Neural progenitor cell (in vitro differentiated cells): Measurements from ENCODE around the gene PEAR1. TPM values are rescaled to one million over a fixed set of nuclear protein-coding genes. Genes with fewer than 3 reads are reported as not detected.

Experiments
- DNase-seq: peaks from one replicate; pipeline ENCODE4 v3.0.0-alpha.2; 2016; ENCODE audit warnings: low spot score
- H2AFZ ChIP-seq: fragments of 200-600 bp; sonication (generic); replicated peaks from 2 replicates; pipeline ENCODE4 v1.6.1; 2016; ENCODE audit warnings: antibody characterized with exemption
- H3F3A ChIP-seq: fragments of 200-600 bp; sonication (generic); 2 replicates; pipeline ENCODE4 v1.6.1; 2016; ENCODE audit warnings: antibody characterized with exemption, low read depth
- H3K27ac ChIP-seq: fragments of 200-600 bp; sonication (generic); 2 replicates; pipeline ENCODE4 v1.5.1; 2016; ENCODE audit warnings: mild to moderate bottlenecking
- H3K27me3 ChIP-seq: fragments of 200-600 bp; sonication (generic); 2 replicates; pipeline ENCODE4 v1.6.1; 2016; ENCODE audit warnings: mild to moderate bottlenecking, moderate library complexity
- H3K36me3 ChIP-seq: fragments of 200-600 bp; sonication (generic); 2 replicates; pipeline ENCODE4 v1.5.1; 2016
- H3K4me1 ChIP-seq: fragments of 200-600 bp; sonication (generic); 2 replicates; pipeline ENCODE4 v1.6.1; 2016; ENCODE audit warnings: mixed run types
- H3K4me2 ChIP-seq: fragments of 200-600 bp; sonication (generic); 2 replicates; pipeline ENCODE4 v1.6.1; 2016
- H3K4me3 ChIP-seq: fragments of 200-600 bp; sonication (generic); 2 replicates; pipeline ENCODE4 v1.5.1; 2016
- H3K79me2 ChIP-seq: fragments of 200-600 bp; sonication (generic); 2 replicates; pipeline ENCODE4 v1.6.1; 2016; ENCODE audit warnings: low read depth
- H3K9ac ChIP-seq: fragments of 200-600 bp; sonication (generic); 2 replicates; pipeline ENCODE4 v1.6.1; 2016
- H3K9me3 ChIP-seq: fragments of 200-600 bp; sonication (generic); 2 replicates; pipeline ENCODE4 v1.5.1; 2016; ENCODE audit warnings: low read depth
- H4K20me1 ChIP-seq: fragments of 200-600 bp; sonication (generic); 2 replicates; pipeline ENCODE4 v1.6.1; 2016; ENCODE audit warnings: low read depth
- H3K27ac Mint-ChIP-seq: 3 replicates; pipeline ENCODE4 v1.8.0; 2021; ENCODE audit warnings: mixed read lengths
- H3K27me3 Mint-ChIP-seq: 2 replicates; pipeline ENCODE4 v1.8.0; 2022; ENCODE audit warnings: low read depth, mild to moderate bottlenecking, inconsistent platforms, moderate library complexity, mixed read lengths; ENCODE audit not compliant: insufficient read depth
- H3K36me3 Mint-ChIP-seq: 3 replicates; pipeline ENCODE4 v1.8.0; 2021; ENCODE audit warnings: mixed read lengths
- H3K4me1 Mint-ChIP-seq: 3 replicates; pipeline ENCODE4 v1.8.0; 2021; ENCODE audit warnings: mixed read lengths
- H3K4me3 Mint-ChIP-seq: 3 replicates; pipeline ENCODE4 v1.8.0; 2021; ENCODE audit warnings: mild to moderate bottlenecking, moderate library complexity, mixed read lengths
- H3K9me3 Mint-ChIP-seq: 3 replicates; pipeline ENCODE4 v1.8.0; 2020; ENCODE audit warnings: mixed read lengths
- EZH2 ChIP-seq: fragments of 200-600 bp; sonication (generic); IDR thresholded peaks from 2 replicates; pipeline ENCODE4 v1.6.1; 2017; ENCODE audit warnings: antibody characterized with exemption, mild to moderate bottlenecking, moderate library complexity
- EZH2phosphoT487 ChIP-seq: fragments of 200-600 bp; sonication (generic); IDR thresholded peaks from 2 replicates; pipeline ENCODE4 v1.6.1; 2017; ENCODE audit warnings: antibody characterized with exemption
- total RNA-seq: library from RNA; depleted of rRNA; stranded (reverse); fragments of >200 nt; gene quantifications from 2 replicates; pipeline ENCODE4 v1.2.3, GENCODE V29; 2015; ENCODE audit warnings: low replicate concordance
- TF ChIP-seq, protein P1 (sequence below): fragments of 200-600 bp; sonication (generic); IDR thresholded peaks from 2 replicates; pipeline ENCODE4 v1.5.1; 2017; ENCODE audit warnings: antibody characterized with exemption, mild to moderate bottlenecking

The PEAR1 gene
- total RNA-seq, 1 donor from 2014 or later = not detected

DNA sequence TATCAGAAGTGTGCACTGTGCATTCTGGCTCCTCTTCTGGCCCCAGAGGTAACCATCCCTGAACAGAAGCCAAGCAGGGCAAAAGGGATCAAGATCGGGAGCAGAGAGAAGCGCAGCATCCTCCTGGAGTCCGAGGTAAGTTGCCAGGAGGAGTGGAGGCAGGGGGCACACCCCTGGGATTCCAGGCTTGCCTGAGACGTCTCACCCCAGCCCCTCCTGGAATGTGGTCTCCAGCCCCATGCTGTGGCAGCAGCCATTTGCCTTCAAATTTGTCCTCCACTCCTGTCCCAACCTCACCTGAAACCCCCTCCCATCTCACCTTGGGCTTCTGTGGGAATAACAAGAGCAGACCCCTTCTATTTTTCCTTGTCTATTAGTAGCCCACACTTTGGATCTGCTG, 37.0 kb downstream of the PEAR1 start:
- H3K4me1 ChIP-seq = peaks cover 15% of the 10 kb centered on the region
- Mint-ChIP-seq H3K4me1 (peaks cover 19% of the 10 kb centered on the region), H3K27me3 (peaks cover 48% of the 10 kb centered on the region), H3K9me3 (peaks cover 3% of the 10 kb centered on the region), H3K36me3 (peaks cover 3% of the 10 kb centered on the region), H3K27ac (no peak overlapping the region), H3K4me3 (no peak overlapping the region)
- H3K27me3 ChIP-seq = peaks cover 65% of the 10 kb centered on the region
- no peak overlapping the region for H2AFZ ChIP-seq
- H3K27ac ChIP-seq = no peak overlapping the region
- no peak overlapping the region for H3K4me2 ChIP-seq
- H3K9me3 ChIP-seq = no peaks in the 10 kb centered on the region
- no peaks in the 10 kb centered on the region for H3K36me3 ChIP-seq
- H3K9ac ChIP-seq = no peak overlapping the region
- TF ChIP-seq EZH2phosphoT487 (no peak), EZH2 (no peak)
- TF ChIP-seq, protein P1, sequence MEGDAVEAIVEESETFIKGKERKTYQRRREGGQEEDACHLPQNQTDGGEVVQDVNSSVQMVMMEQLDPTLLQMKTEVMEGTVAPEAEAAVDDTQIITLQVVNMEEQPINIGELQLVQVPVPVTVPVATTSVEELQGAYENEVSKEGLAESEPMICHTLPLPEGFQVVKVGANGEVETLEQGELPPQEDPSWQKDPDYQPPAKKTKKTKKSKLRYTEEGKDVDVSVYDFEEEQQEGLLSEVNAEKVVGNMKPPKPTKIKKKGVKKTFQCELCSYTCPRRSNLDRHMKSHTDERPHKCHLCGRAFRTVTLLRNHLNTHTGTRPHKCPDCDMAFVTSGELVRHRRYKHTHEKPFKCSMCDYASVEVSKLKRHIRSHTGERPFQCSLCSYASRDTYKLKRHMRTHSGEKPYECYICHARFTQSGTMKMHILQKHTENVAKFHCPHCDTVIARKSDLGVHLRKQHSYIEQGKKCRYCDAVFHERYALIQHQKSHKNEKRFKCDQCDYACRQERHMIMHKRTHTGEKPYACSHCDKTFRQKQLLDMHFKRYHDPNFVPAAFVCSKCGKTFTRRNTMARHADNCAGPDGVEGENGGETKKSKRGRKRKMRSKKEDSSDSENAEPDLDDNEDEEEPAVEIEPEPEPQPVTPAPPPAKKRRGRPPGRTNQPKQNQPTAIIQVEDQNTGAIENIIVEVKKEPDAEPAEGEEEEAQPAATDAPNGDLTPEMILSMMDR = no peak
- no peaks in the 10 kb centered on the region for H3F3A ChIP-seq
- no peaks in the 10 kb centered on the region for H3K79me2 ChIP-seq
- H4K20me1 ChIP-seq = peaks cover 17% of the 10 kb centered on the region
- no peak overlapping the region for H3K4me3 ChIP-seq
- DNase-seq = no peak

GRCh38 chr1:156931211-156931952, 37.9 kb downstream of the PEAR1 start:
- H3K9ac ChIP-seq = no peak overlapping the region
- no peak overlapping the region for H3K4me3 ChIP-seq
- H3K36me3 ChIP-seq = no peaks in the 10 kb centered on the region
- H3K4me1 Mint-ChIP-seq = peaks cover 17% of the 10 kb centered on the region
- H3K36me3 Mint-ChIP-seq = peaks cover 7% of the 10 kb centered on the region
- H3K79me2 ChIP-seq = no peaks in the 10 kb centered on the region
- H3F3A ChIP-seq = no peaks in the 10 kb centered on the region
- H4K20me1 ChIP-seq = peaks cover 17% of the 10 kb centered on the region
- no peak overlapping the region for H3K27ac Mint-ChIP-seq
- no peak overlapping the region for H3K4me3 Mint-ChIP-seq
- no peaks in the 10 kb centered on the region for H3K9me3 Mint-ChIP-seq
- no peak overlapping the region for H2AFZ ChIP-seq
- DNase-seq = no peak
- no peaks in the 10 kb centered on the region for H3K9me3 ChIP-seq
- H3K27me3 Mint-ChIP-seq = peaks cover 39% of the 10 kb centered on the region
- no peak overlapping the region for H3K27ac ChIP-seq
- no peak overlapping the region for H3K4me2 ChIP-seq
- H3K4me1 ChIP-seq = peaks cover 15% of the 10 kb centered on the region
- TF ChIP-seq EZH2 (no peak), EZH2phosphoT487 (no peak)
- TF ChIP-seq, protein P1 = no peak
- peaks cover 56% of the 10 kb centered on the region for H3K27me3 ChIP-seq

DNA sequence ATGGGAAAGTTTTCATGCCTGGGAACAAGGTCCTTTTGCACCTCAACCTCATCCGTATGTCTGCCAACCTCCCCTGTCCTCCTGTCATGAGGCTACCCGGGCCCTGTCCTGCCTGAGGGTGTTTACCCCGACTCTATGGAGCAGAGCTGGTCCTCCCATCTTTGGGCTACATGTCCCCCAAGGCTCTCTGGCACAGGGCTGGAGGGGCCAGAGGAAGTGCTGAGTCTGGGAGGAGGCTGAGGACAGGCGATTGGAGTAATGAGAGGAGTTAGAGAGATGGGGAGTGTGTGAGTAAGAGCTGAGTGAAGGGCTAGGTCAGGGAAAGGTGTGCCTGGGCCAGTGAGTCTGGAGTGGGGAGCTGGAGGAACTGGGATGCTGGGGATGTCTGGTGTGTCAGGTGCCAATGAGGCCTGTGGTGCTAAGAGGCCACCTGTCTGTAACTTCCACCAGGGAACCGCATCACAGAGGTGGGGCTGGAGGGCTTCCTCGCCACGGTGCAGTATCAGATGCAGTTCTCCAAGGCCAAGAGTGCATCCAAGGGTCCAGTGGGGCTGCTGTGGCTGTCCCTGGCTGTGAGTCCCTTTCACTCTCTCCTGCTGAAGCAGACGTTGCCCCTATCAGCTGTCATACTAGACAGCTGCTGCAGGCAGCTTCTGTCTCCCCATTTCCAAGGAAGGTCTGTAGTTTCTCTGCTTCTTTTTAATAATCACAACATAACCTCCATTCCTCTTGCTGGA, 38.6 kb downstream of the PEAR1 start:
- peaks cover 7% of the 10 kb centered on the region for H3K36me3 Mint-ChIP-seq

More for the DNA sequence above, 38.6 kb downstream of the PEAR1 start:
- H3K27ac Mint-ChIP-seq = peak overlapping the region; percentile 36
- H3F3A ChIP-seq = no peaks in the 10 kb centered on the region
- H2AFZ ChIP-seq = no peak overlapping the region
- TF ChIP-seq, protein P1 = no peak
- no peak for TF ChIP-seq EZH2
- TF ChIP-seq EZH2phosphoT487 = no peak
- peaks cover 15% of the 10 kb centered on the region for H3K4me1 Mint-ChIP-seq
- no peak overlapping the region for H3K4me3 Mint-ChIP-seq
- no peak overlapping the region for H3K4me3 ChIP-seq
- H3K4me1 ChIP-seq = peaks cover 14% of the 10 kb centered on the region
- H3K4me2 ChIP-seq = no peak overlapping the region
- H3K27me3 ChIP-seq = peaks cover 49% of the 10 kb centered on the region
- H3K27ac ChIP-seq = no peak overlapping the region
- peaks cover 10% of the 10 kb centered on the region for H4K20me1 ChIP-seq
- no peaks in the 10 kb centered on the region for H3K79me2 ChIP-seq
- H3K9ac ChIP-seq = no peak overlapping the region
- H3K9me3 ChIP-seq = no peaks in the 10 kb centered on the region
- H3K27me3 Mint-ChIP-seq = peaks cover 33% of the 10 kb centered on the region
- H3K9me3 Mint-ChIP-seq = no peaks in the 10 kb centered on the region
- DNase-seq = no peak
- no peaks in the 10 kb centered on the region for H3K36me3 ChIP-seq
